ENCODE measurements around the gene COX14. TPM values are rescaled to one million over a fixed set of nuclear protein-coding genes. Genes with fewer than 3 reads are reported as not detected.

COX14 gene
- total RNA-seq, 6 donors from 2014 or later, result 22.0 to 98.2 (median 71.8) TPM

DNA sequence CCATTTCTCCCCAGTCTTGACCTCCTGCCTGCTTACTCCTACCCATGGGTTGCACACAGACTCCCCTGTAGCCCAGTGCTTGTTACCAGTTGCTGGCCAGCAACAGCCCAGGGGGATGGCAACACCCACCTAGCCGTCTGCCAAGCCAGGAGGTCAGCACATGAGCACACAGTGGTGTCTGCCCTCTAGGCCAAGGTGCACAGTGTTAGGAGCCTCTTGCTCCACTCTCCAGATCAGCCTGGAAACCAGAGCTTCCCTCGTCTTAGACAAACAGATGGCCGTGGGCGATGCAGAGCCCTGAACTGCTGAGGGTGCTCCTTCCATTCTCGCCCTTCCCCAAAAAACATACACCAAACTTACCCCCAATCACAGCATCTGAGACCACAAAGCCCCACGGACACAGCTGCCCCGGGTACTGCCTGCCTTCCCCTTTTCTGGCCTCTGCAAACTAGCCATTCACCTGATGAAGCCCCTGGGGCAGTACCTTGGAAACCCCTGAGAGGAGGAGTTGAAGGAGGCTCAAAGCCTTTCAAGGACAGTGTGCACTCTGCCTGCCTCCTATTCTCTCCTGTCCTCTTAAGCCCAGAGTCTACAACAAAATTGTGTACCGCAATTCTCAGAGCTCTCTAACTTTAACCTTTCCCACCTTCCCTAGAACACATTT, 9.3 kb upstream of the COX14 start:
- Histone ChIP-seq H3K4me3 (no peak overlapping the region), H3K27me3 (no peaks in the 10 kb centered on the region), H3K36me3 (peaks cover 16 to 42% (median 27%) of the 10 kb centered on the region in 4 donors), H3K9me3 (no peaks in the 10 kb centered on the region), H3K27ac (no peak overlapping the region), H3K4me1 (peaks cover 8 to 15% (median 13%) of the 10 kb centered on the region in 4 donors)
- TF ChIP-seq POLR2AphosphoS5 (IDR thresholded peaks at IDR 0.05), result no peak
- TF ChIP-seq, protein P1, sequence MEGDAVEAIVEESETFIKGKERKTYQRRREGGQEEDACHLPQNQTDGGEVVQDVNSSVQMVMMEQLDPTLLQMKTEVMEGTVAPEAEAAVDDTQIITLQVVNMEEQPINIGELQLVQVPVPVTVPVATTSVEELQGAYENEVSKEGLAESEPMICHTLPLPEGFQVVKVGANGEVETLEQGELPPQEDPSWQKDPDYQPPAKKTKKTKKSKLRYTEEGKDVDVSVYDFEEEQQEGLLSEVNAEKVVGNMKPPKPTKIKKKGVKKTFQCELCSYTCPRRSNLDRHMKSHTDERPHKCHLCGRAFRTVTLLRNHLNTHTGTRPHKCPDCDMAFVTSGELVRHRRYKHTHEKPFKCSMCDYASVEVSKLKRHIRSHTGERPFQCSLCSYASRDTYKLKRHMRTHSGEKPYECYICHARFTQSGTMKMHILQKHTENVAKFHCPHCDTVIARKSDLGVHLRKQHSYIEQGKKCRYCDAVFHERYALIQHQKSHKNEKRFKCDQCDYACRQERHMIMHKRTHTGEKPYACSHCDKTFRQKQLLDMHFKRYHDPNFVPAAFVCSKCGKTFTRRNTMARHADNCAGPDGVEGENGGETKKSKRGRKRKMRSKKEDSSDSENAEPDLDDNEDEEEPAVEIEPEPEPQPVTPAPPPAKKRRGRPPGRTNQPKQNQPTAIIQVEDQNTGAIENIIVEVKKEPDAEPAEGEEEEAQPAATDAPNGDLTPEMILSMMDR (IDR thresholded peaks at IDR 0.05), result no peak
- no peak for TF ChIP-seq EP300 (IDR thresholded peaks at IDR 0.05)
- TF ChIP-seq POLR2A (IDR thresholded peaks at IDR 0.05), result no peak
- 76 to 81% methylated on average over 7 to 8 of the region's 8 CpGs for WGBS, 2 donors
- no peak for DNase-seq
- ATAC-seq (ENCODE audit: low FRiP score in 2 of 2), result peak in 1 of 2 donors; percentile 42

DNA sequence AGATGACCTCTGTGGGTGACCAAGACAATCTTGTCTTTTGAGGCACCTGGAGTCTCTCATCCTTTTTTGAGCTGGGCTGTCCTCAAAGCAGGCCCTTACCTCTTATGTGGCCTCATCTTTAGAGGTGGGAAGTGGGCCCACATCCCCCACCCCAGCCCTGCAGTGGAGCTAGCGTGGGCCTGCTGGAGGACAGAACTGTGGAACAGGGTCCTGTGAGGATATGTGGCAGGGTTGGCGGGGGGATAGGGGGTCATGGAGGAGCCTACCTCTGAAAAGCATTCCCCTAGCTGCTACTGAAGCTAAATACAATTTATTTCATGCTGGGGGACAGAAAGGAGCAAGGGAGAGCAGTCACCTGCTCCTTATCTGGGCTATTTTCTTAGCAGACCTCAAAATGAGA, 8.7 kb upstream of the COX14 start:
- Histone ChIP-seq H3K27me3 (no peaks in the 10 kb centered on the region), H3K4me3 (no peak overlapping the region), H3K36me3 (peaks cover 11 to 36% (median 21%) of the 10 kb centered on the region in 4 donors), H3K9me3 (no peaks in the 10 kb centered on the region), H3K4me1 (peaks cover 8 to 15% (median 13%) of the 10 kb centered on the region in 4 donors), H3K27ac (peak overlapping the region in 1 of 4 donors; percentile 40)
- ATAC-seq (ENCODE audit: low FRiP score in 2 of 2) (no peak), DNase-seq (no peak)
- WGBS, 2 donors, result 100% methylated on average over 2 of the region's 2 CpGs
- TF ChIP-seq POLR2AphosphoS5 (IDR thresholded peaks at IDR 0.05) (no peak), EP300 (IDR thresholded peaks at IDR 0.05) (no peak), POLR2A (IDR thresholded peaks at IDR 0.05) (no peak)
- TF ChIP-seq, protein P1 (IDR thresholded peaks at IDR 0.05), result no peak

DNA sequence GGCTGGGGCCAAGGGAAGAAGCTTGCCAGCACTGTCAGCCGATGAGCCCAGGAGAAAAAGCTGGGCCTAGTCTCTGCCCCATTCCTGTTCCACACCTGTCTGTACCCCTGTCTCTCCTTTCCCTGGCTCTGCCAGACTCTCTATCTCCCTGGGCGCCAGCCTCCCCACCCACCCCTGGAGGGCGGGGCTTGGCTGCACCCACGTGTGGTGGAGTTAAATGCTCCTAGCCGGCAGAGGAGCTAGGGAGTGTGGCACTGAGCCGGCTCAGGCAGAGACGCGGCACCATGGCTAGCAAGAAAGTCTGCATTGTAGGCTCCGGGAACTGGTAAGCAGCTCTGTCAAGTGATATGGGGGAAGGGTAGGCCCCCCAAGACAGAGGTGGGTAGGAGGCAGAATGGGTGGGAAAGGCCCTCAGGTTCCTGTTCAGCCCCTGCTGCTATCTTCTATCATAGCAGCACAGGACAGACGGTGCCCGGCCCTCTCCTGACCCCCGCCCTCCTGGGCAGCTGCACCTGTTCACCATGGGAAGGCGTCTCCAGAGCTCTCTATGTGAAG, 8.2 kb upstream of the COX14 start, which contains the start of gene GPD1:
Gene GPD1 (plus strand): TSS at position 242 of the 555 bp plus-strand sequence. CDS start 43 bp downstream, at position 285.
- Histone ChIP-seq H3K27me3 (no peaks in the 10 kb centered on the region), H3K9me3 (no peaks in the 10 kb centered on the region), H3K4me1 (peaks cover 8 to 15% (median 13%) of the 10 kb centered on the region in 4 donors), H3K27ac (peak within 1 kb of the TSS in 1 of 4 donors; percentile 40), H3K36me3 (peaks cover 8 to 31% (median 16%) of the 10 kb centered on the region in 4 donors), H3K4me3 (peak within 1 kb of the TSS in 2 of 4 donors; percentile 20 to 23)
- ATAC-seq (ENCODE audit: low FRiP score in 2 of 2) (peak; percentile 74 to 82), DNase-seq (peak; percentile 77 to 89)
- WGBS, 2 donors, result 32 to 35% methylated on average over 10 to 13 of the region's 13 CpGs
- peak in 1 of 4 donors; percentile 48 for TF ChIP-seq POLR2A (IDR thresholded peaks at IDR 0.05)
- TF ChIP-seq POLR2AphosphoS5 (IDR thresholded peaks at IDR 0.05), result peak in 1 of 2 donors; percentile 47
- TF ChIP-seq, protein P1 (IDR thresholded peaks at IDR 0.05), result no peak

DNA sequence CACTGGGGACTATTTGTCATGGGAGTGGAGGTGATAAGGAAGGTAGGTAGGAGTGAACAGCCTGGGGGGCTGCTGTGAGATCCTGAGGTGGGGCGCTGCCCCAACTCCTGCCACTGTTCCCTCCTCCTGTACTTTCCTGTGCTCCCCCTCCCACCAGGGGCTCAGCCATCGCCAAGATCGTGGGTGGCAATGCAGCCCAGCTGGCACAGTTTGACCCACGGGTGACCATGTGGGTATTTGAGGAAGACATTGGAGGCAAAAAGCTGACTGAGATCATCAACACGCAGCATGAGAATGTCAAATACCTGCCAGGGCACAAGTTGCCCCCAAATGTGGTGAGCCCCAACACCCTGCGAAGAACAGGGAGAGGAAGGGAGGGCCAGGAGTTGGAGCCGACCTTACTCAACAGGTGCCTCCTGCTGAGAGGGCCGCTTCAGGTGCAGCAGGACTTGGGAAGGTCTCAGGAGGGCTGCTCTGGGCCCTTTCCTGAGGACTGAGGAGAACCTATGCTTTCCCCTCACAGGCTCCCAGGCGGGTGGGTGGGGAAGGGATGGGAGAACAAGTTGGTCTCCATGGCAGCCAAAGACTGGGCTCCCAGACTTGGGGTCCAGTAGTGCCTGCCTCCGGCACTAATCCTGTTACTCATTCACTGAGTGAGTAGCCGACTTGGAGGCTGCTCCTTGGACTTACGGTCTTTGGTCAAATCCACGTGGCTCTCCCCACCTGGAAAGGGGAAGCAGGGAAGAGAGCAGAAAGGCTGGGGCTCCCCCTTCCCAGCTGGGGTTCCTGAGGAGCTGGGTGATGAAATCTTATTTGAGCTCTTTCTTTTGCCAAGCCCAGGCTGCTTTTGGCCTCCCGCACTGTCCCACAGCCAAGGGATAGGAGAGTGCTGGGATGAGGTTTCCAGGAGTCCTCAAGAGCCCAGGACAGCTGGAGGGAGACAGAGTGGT, 7.3 kb upstream of the COX14 start:
- no peak for TF ChIP-seq EP300 (IDR thresholded peaks at IDR 0.05)
- TF ChIP-seq POLR2A (IDR thresholded peaks at IDR 0.05), result no peak
- no peak for TF ChIP-seq POLR2AphosphoS5 (IDR thresholded peaks at IDR 0.05)
- TF ChIP-seq, protein P1 (IDR thresholded peaks at IDR 0.05), result no peak
- Histone ChIP-seq H3K9me3 (no peaks in the 10 kb centered on the region), H3K4me3 (peak overlapping the region in 2 of 4 donors; percentile 20 to 23), H3K36me3 (peaks cover 0 to 23% (median 8%) of the 10 kb centered on the region in 4 donors), H3K27ac (peak overlapping the region in 1 of 4 donors; percentile 40), H3K27me3 (no peaks in the 10 kb centered on the region), H3K4me1 (peaks cover 8 to 18% (median 17%) of the 10 kb centered on the region in 4 donors)
- DNase-seq (no peak), ATAC-seq (ENCODE audit: low FRiP score in 2 of 2) (no peak)
- 67 to 70% methylated on average over 10 to 14 of the region's 14 CpGs for WGBS, 2 donors
